ENCODE results near the gene ZNF331. TPM values are rescaled to one million over a fixed set of nuclear protein-coding genes. Genes with fewer than 3 reads are reported as not detected.
"Not testable (repeated sequence)": the region's sequence is repeated elsewhere in the genome, so short reads cannot be mapped to it uniquely, and the experiment has no call there.

The ZNF331 gene
- total RNA-seq, 1 donor from 2014 or later: 26.6 TPM

- Mint-ChIP-seq H3K36me3 (ENCODE audit: low read depth, unreplicated experiment) (peaks cover 43% of the 10 kb centered on the region), H3K27me3 (ENCODE audit: unreplicated experiment) (peaks cover 11% of the 10 kb centered on the region), H3K9me3 (ENCODE audit: unreplicated experiment) (no peaks in the 10 kb centered on the region), H3K4me1 (ENCODE audit: unreplicated experiment) (peaks cover 26% of the 10 kb centered on the region), H3K27ac (ENCODE audit: unreplicated experiment) (peak overlapping the region; percentile 1), H3K4me3 (ENCODE audit: unreplicated experiment) (no peak overlapping the region)
- no peak for DNase-seq (ENCODE audit: low spot score)
- TF ChIP-seq CTCF (IDR thresholded peaks at IDR 0.05; ENCODE audit: unreplicated experiment): no peak
Observed at GRCh38 chr19:53509845-53510244, 28.1 kb upstream of the ZNF331 start.

GRCh38 chr19:53511357-53511756, 26.6 kb upstream of the ZNF331 start:
- no peak overlapping the region for H3K4me3 Mint-ChIP-seq (ENCODE audit: unreplicated experiment)
- H3K27ac Mint-ChIP-seq (ENCODE audit: unreplicated experiment): no peak overlapping the region
- no peak for TF ChIP-seq CTCF (IDR thresholded peaks at IDR 0.05; ENCODE audit: unreplicated experiment)
- H3K36me3 Mint-ChIP-seq (ENCODE audit: low read depth, unreplicated experiment): peaks cover 41% of the 10 kb centered on the region
- peaks cover 23% of the 10 kb centered on the region for H3K4me1 Mint-ChIP-seq (ENCODE audit: unreplicated experiment)
- no peaks in the 10 kb centered on the region for H3K9me3 Mint-ChIP-seq (ENCODE audit: unreplicated experiment)
- no peak for DNase-seq (ENCODE audit: low spot score)
- H3K27me3 Mint-ChIP-seq (ENCODE audit: unreplicated experiment): peaks cover 9% of the 10 kb centered on the region

- peak; percentile 79 for DNase-seq (ENCODE audit: low spot score)
- peaks cover 7% of the 10 kb centered on the region for H3K27me3 Mint-ChIP-seq (ENCODE audit: unreplicated experiment)
- H3K27ac Mint-ChIP-seq (ENCODE audit: unreplicated experiment): no peak overlapping the region
- no peaks in the 10 kb centered on the region for H3K9me3 Mint-ChIP-seq (ENCODE audit: unreplicated experiment)
- no peak overlapping the region for H3K4me3 Mint-ChIP-seq (ENCODE audit: unreplicated experiment)
- H3K36me3 Mint-ChIP-seq (ENCODE audit: low read depth, unreplicated experiment): peaks cover 38% of the 10 kb centered on the region
- TF ChIP-seq CTCF (IDR thresholded peaks at IDR 0.05; ENCODE audit: unreplicated experiment): peak; percentile 77
- H3K4me1 Mint-ChIP-seq (ENCODE audit: unreplicated experiment): peaks cover 21% of the 10 kb centered on the region
Observed at GRCh38 chr19:53511933-53512374, 26.0 kb upstream of the ZNF331 start.

- H3K4me1 Mint-ChIP-seq (ENCODE audit: unreplicated experiment); H3K4me3 Mint-ChIP-seq (ENCODE audit: unreplicated experiment); H3K27ac Mint-ChIP-seq (ENCODE audit: unreplicated experiment); H3K27me3 Mint-ChIP-seq (ENCODE audit: unreplicated experiment); H3K9me3 Mint-ChIP-seq (ENCODE audit: unreplicated experiment); DNase-seq (ENCODE audit: low spot score): not testable (repeated sequence)
- peaks cover 29% of the 10 kb centered on the region for H3K36me3 Mint-ChIP-seq (ENCODE audit: low read depth, unreplicated experiment)
Observed at GRCh38 chr19:53515047-53515446, 22.9 kb upstream of the ZNF331 start.

- Mint-ChIP-seq H3K4me3 (ENCODE audit: unreplicated experiment) (no peak overlapping the region), H3K27me3 (ENCODE audit: unreplicated experiment) (peaks cover 6% of the 10 kb centered on the region), H3K4me1 (ENCODE audit: unreplicated experiment) (peaks cover 11% of the 10 kb centered on the region), H3K27ac (ENCODE audit: unreplicated experiment) (no peak overlapping the region), H3K9me3 (ENCODE audit: unreplicated experiment) (no peaks in the 10 kb centered on the region), H3K36me3 (ENCODE audit: low read depth, unreplicated experiment) (peaks cover 27% of the 10 kb centered on the region)
- TF ChIP-seq CTCF (IDR thresholded peaks at IDR 0.05; ENCODE audit: unreplicated experiment): no peak
- DNase-seq (ENCODE audit: low spot score): no peak
Observed at GRCh38 chr19:53517114-53517741, 20.7 kb upstream of the ZNF331 start.
